Prostate gland (tissue), 2 donors: ENCODE data around the gene SMIM5.

Source experiments
- CTCF ChIP-seq, 4 experiments: fragments of 200-600 bp in 2 of 4; fragments of 450-650 bp in 2 of 4; sonication (generic) in 2 of 4; IDR thresholded peaks; 1 replicate in 3 of 4; 2 replicates in 1 of 4; pipeline ENCODE4 v1.5.1; 2016 to 2019; ENCODE audit warnings: antibody characterized with exemption in 4 of 4, mild to moderate bottlenecking in 2 of 4, moderate library complexity in 2 of 4
- POLR2AphosphoS5 ChIP-seq: sonication (generic); formaldehyde crosslinking; IDR thresholded peaks from one replicate; pipeline ENCODE4 v1.6.1; 2017; ENCODE audit warnings: antibody characterized with exemption

GRCh38 chr17:75623386-75623785 lies 9.8 kb upstream of the SMIM5 start:
- TF ChIP-seq CTCF (IDR thresholded peaks at IDR 0.05) (no peak), POLR2AphosphoS5 (no peak)
